ENCODE results near the gene BCL2L2.

Gene BCL2L2

DNA sequence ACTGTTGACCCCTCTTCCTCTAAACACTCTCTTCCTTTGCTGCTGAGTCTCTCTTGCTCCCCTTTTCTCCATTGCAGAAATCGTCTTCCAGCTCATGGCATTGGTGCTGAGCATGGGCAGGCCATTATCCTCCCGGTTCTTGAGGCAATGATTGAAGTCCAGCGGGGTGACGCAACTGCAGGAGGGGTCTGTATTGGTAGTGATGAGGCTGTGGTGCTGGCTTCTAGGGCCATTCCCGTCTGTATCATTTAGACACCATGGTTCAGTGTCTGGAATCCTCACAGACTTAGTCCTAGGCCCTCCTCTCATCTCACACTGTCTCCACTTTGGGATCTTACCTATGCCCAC is 46.8 kb downstream of the BCL2L2 start:
- H3K4me2 ChIP-seq (ENCODE audit: low read length): no peak overlapping the region
- no peak overlapping the region for H3K4me3 ChIP-seq (ENCODE audit: low read length)
- H3K27me3 ChIP-seq (ENCODE audit: control insufficient read depth, low read length): no peaks in the 10 kb centered on the region
- TF ChIP-seq EZH2phosphoT487 (IDR thresholded peaks at IDR 0.05; ENCODE audit: borderline replicate concordance, low read length): no peak
- TF ChIP-seq, protein P1, sequence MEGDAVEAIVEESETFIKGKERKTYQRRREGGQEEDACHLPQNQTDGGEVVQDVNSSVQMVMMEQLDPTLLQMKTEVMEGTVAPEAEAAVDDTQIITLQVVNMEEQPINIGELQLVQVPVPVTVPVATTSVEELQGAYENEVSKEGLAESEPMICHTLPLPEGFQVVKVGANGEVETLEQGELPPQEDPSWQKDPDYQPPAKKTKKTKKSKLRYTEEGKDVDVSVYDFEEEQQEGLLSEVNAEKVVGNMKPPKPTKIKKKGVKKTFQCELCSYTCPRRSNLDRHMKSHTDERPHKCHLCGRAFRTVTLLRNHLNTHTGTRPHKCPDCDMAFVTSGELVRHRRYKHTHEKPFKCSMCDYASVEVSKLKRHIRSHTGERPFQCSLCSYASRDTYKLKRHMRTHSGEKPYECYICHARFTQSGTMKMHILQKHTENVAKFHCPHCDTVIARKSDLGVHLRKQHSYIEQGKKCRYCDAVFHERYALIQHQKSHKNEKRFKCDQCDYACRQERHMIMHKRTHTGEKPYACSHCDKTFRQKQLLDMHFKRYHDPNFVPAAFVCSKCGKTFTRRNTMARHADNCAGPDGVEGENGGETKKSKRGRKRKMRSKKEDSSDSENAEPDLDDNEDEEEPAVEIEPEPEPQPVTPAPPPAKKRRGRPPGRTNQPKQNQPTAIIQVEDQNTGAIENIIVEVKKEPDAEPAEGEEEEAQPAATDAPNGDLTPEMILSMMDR (IDR thresholded peaks at IDR 0.05; ENCODE audit: low read depth, low read length, poor library complexity, severe bottlenecking): no peak
- H3K27ac ChIP-seq (ENCODE audit: low read depth, low read length): no peak overlapping the region
- no peaks in the 10 kb centered on the region for H3K4me1 ChIP-seq (ENCODE audit: control insufficient read depth, low read length)
- no peaks in the 10 kb centered on the region for H4K20me1 ChIP-seq (ENCODE audit: control insufficient read depth, insufficient read depth, low read depth, low read length)
- H3K9me3 ChIP-seq (ENCODE audit: control insufficient read depth, insufficient read depth, low read length): no peaks in the 10 kb centered on the region
- H3K36me3 ChIP-seq (ENCODE audit: control insufficient read depth, low read length): no peaks in the 10 kb centered on the region
- no peaks in the 10 kb centered on the region for H3K9me2 ChIP-seq (replicated peaks; ENCODE audit: control insufficient read depth, low read length)
- no peaks in the 10 kb centered on the region for H3K79me2 ChIP-seq (ENCODE audit: control insufficient read depth, low read length)
- no peaks in the 10 kb centered on the region for H3F3A ChIP-seq (ENCODE audit: control insufficient read depth, insufficient read depth)

DNA sequence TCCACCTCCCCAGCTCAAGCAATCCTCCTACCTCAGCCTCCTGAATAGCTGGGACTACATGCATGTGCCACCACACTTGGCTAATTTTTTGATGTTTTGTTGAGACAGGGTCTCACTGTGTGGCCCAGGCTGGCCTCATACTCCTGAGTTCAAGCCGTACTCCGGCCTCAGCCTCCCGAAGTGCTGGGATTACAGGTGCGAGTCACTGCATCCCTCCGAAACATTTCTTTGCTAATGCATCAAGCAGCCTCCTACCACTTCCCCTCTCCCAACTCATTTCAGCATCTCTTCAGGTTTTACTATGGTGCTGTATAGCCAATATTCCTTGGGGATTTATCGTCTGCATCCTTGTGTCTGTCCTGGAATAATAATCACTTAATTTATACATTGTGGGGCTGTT is 48.4 kb downstream of the BCL2L2 start:
- Histone ChIP-seq H3K79me2 (ENCODE audit: control insufficient read depth, low read length) (no peaks in the 10 kb centered on the region), H3K9me3 (ENCODE audit: control insufficient read depth, insufficient read depth, low read length) (no peaks in the 10 kb centered on the region), H3K4me1 (ENCODE audit: control insufficient read depth, low read length) (no peaks in the 10 kb centered on the region), H3K4me3 (ENCODE audit: low read length) (no peak overlapping the region), H3K27me3 (ENCODE audit: control insufficient read depth, low read length) (no peaks in the 10 kb centered on the region), H3K9me2 (replicated peaks; ENCODE audit: control insufficient read depth, low read length) (no peaks in the 10 kb centered on the region), H3K27ac (ENCODE audit: low read depth, low read length) (no peak overlapping the region), H4K20me1 (ENCODE audit: control insufficient read depth, insufficient read depth, low read depth, low read length) (no peaks in the 10 kb centered on the region), H3K36me3 (ENCODE audit: control insufficient read depth, low read length) (no peaks in the 10 kb centered on the region), H3F3A (ENCODE audit: control insufficient read depth, insufficient read depth) (no peaks in the 10 kb centered on the region), H3K4me2 (ENCODE audit: low read length) (no peak overlapping the region)
- TF ChIP-seq, protein P1 (IDR thresholded peaks at IDR 0.05; ENCODE audit: low read depth, low read length, poor library complexity, severe bottlenecking): no peak
- TF ChIP-seq EZH2phosphoT487 (IDR thresholded peaks at IDR 0.05; ENCODE audit: borderline replicate concordance, low read length): no peak

DNA sequence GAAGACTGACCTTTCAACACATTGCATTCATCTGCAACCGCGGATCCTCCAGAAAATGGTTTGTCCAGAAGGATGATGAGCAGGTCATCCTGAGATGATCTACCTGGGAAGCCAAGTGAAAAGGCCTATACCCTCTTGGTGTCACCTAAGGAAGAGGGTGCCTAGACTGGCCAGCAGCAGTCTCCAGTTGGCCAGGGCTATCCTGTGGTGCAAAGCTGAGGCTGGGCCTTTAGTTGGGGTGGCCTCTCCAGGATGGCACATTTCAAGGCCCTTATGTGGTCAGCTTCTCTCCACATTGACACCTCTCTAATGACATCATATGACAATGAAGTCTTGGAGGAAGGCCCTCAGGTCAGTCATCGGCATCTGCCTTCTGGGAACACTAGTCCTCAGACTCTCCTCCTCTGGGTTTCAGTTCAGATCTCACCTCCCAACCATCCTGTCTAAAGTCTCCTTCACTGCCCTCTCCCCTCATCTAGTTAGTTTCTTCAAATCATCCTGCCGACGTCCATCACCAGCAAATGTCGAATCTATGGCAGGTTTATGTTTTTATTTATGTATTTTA is 49.3 kb downstream of the BCL2L2 start:
- H3K4me1 ChIP-seq (ENCODE audit: control insufficient read depth, low read length): no peaks in the 10 kb centered on the region
- no peaks in the 10 kb centered on the region for H4K20me1 ChIP-seq (ENCODE audit: control insufficient read depth, insufficient read depth, low read depth, low read length)
- H3K9me3 ChIP-seq (ENCODE audit: control insufficient read depth, insufficient read depth, low read length): no peaks in the 10 kb centered on the region
- H3K27ac ChIP-seq (ENCODE audit: low read depth, low read length): no peak overlapping the region
- H3F3A ChIP-seq (ENCODE audit: control insufficient read depth, insufficient read depth): no peaks in the 10 kb centered on the region
- TF ChIP-seq, protein P1 (IDR thresholded peaks at IDR 0.05; ENCODE audit: low read depth, low read length, poor library complexity, severe bottlenecking): no peak
- no peak for TF ChIP-seq EZH2phosphoT487 (IDR thresholded peaks at IDR 0.05; ENCODE audit: borderline replicate concordance, low read length)
- H3K79me2 ChIP-seq (ENCODE audit: control insufficient read depth, low read length): no peaks in the 10 kb centered on the region
- no peak overlapping the region for H3K4me2 ChIP-seq (ENCODE audit: low read length)
- no peaks in the 10 kb centered on the region for H3K9me2 ChIP-seq (replicated peaks; ENCODE audit: control insufficient read depth, low read length)
- no peak overlapping the region for H3K4me3 ChIP-seq (ENCODE audit: low read length)
- no peaks in the 10 kb centered on the region for H3K27me3 ChIP-seq (ENCODE audit: control insufficient read depth, low read length)
- no peaks in the 10 kb centered on the region for H3K36me3 ChIP-seq (ENCODE audit: control insufficient read depth, low read length)
